Measurements from ENCODE around the gene EPC2.

Gene EPC2

DNA sequence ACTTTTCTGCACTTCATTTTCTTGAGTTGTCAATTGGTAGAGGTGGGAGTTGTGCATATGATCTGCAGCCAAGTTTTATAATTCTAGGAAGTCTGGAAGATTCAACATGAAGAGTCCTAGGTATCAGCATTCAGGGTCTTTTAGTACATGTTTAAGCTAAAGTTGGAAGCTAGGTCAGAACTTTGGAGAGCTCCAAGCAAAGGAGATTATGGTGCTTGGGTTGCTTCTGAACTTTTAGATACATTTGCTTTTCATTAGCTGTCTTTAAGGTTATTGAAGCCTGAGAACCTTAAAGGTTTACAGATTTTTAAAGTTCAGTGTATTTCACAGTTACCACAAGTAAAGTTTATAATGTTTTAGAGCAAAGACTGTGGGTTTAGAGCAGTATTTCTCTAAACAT is 85.5 kb downstream of the EPC2 start:
- TF ChIP-seq, protein P1, sequence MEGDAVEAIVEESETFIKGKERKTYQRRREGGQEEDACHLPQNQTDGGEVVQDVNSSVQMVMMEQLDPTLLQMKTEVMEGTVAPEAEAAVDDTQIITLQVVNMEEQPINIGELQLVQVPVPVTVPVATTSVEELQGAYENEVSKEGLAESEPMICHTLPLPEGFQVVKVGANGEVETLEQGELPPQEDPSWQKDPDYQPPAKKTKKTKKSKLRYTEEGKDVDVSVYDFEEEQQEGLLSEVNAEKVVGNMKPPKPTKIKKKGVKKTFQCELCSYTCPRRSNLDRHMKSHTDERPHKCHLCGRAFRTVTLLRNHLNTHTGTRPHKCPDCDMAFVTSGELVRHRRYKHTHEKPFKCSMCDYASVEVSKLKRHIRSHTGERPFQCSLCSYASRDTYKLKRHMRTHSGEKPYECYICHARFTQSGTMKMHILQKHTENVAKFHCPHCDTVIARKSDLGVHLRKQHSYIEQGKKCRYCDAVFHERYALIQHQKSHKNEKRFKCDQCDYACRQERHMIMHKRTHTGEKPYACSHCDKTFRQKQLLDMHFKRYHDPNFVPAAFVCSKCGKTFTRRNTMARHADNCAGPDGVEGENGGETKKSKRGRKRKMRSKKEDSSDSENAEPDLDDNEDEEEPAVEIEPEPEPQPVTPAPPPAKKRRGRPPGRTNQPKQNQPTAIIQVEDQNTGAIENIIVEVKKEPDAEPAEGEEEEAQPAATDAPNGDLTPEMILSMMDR (IDR thresholded peaks at IDR 0.05; ENCODE audit: low read depth, low read length), result no peak
- no peak overlapping the region for H3K4me3 ChIP-seq (ENCODE audit: low read depth, low read length)

- TF ChIP-seq, protein P1 (IDR thresholded peaks at IDR 0.05; ENCODE audit: low read depth, low read length), result no peak
These were observed 93.2 kb downstream of the EPC2 start for GRCh38 chr2:148737742-148738141.

DNA sequence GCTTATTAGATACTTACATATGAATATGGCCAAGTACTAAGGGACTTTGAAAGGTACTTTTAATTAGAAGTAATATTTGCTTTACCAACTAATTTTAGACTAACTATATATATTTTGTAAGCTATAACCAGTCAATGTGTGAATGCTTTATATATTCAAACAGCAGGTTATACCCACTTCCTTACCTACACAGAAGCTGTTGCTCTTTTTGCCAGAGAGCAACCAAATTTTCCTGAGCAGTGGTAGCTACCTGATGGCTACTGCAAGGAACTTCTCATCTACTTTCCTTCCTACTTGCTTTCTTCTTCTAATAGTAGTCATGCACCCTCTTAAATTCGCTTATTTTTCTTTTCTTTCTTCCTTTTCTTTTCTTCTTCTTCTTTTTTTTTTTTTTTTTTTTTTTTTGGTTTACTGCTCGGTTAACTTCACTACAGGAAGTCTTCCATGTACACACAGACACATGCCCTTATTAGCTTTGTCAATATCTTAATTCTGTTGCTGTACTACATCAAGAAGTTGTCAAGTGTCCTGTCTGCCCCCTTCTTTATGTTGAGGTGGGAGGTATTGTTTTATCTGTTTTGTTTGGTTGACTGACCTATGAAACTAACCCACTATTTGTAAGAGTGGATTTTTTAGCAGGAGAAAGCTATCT is 95.0 kb downstream of the EPC2 start:
- TF ChIP-seq, protein P1 (IDR thresholded peaks at IDR 0.05; ENCODE audit: low read depth, low read length), result no peak
- H3K4me3 ChIP-seq (ENCODE audit: low read depth, low read length), result no peak overlapping the region

More at GRCh38 chr2:148737742-148738141, 93.2 kb downstream of the EPC2 start:
- no peak overlapping the region for H3K4me3 ChIP-seq (ENCODE audit: low read depth, low read length)

- TF ChIP-seq, protein P1 (IDR thresholded peaks at IDR 0.05; ENCODE audit: low read depth, low read length), result no peak
- no peak overlapping the region for H3K4me3 ChIP-seq (ENCODE audit: low read depth, low read length)
These were observed 97.8 kb downstream of the EPC2 start for GRCh38 chr2:148742373-148742772.

GRCh38 chr2:148745151-148745851 is 100.8 kb downstream of the EPC2 start:
- TF ChIP-seq, protein P1 (IDR thresholded peaks at IDR 0.05; ENCODE audit: low read depth, low read length), result no peak
- H3K4me3 ChIP-seq (ENCODE audit: low read depth, low read length), result no peak overlapping the region

- no peak overlapping the region for H3K4me3 ChIP-seq (ENCODE audit: low read depth, low read length)
- TF ChIP-seq, protein P1 (IDR thresholded peaks at IDR 0.05; ENCODE audit: low read depth, low read length), result no peak
These were observed 102.4 kb downstream of the EPC2 start for GRCh38 chr2:148746973-148747372.

- TF ChIP-seq, protein P1 (IDR thresholded peaks at IDR 0.05; ENCODE audit: low read depth, low read length), result no peak
- H3K4me3 ChIP-seq (ENCODE audit: low read depth, low read length), result no peak overlapping the region
These were observed 107.4 kb downstream of the EPC2 start for GRCh38 chr2:148751907-148752306.

Measured in WI38 (cell line).